Lung (tissue), 12 donors: Measurements from ENCODE around the gene PRLR. TPM values are rescaled to one million over a fixed set of nuclear protein-coding genes. Genes with fewer than 3 reads are reported as not detected.

Experiments used
- ATAC-seq: fragments of 200-7000 bp; cut with Tn5 transposase; one replicate; pipeline ENCODE4 v1.9.1; 2020; ENCODE audit warnings: moderate number of reproducible peaks; ENCODE audit not compliant: insufficient read depth, low FRiP score
- DNase-seq, 3 donors: peaks; one replicate each; pipeline ENCODE4 v3.0.0-alpha.2; 2013 to 2017
- H3K27ac ChIP-seq, 2 donors: one replicate each; pipeline ENCODE4 v1.5.1; 2013; ENCODE audit warnings: mild to moderate bottlenecking in 2 of 2, moderate library complexity in 2 of 2, control low read depth in 1 of 2, inconsistent platforms in 1 of 2, low read depth in 1 of 2, low read length in 1 of 2
- H3K27me3 ChIP-seq, 3 donors: one replicate each; pipeline ENCODE4 v1.5.1; 2013; ENCODE audit warnings: low read length in 2 of 3; ENCODE audit not compliant: control insufficient read depth in 3 of 3, insufficient read depth in 3 of 3
- H3K36me3 ChIP-seq, 4 donors: one replicate each; pipeline ENCODE4 v1.5.1; 2013; ENCODE audit warnings: low read length in 4 of 4, mild to moderate bottlenecking in 1 of 4, moderate library complexity in 1 of 4; ENCODE audit not compliant: control insufficient read depth in 4 of 4, insufficient read depth in 4 of 4
- H3K4me1 ChIP-seq, 5 donors: one replicate each; pipeline ENCODE4 v1.5.1; 2013; ENCODE audit warnings: low read length in 5 of 5, mild to moderate bottlenecking in 2 of 5, moderate library complexity in 1 of 5; ENCODE audit not compliant: control insufficient read depth in 5 of 5, insufficient read depth in 5 of 5
- H3K4me3 ChIP-seq: one replicate; pipeline ENCODE4 v1.5.1; 2013; ENCODE audit warnings: mild to moderate bottlenecking, control low read depth, moderate library complexity
- H3K9ac ChIP-seq, 2 donors: one replicate each; pipeline ENCODE4 v1.5.1; 2013; ENCODE audit warnings: low read length in 2 of 2, control low read depth in 1 of 2; ENCODE audit not compliant: insufficient read depth in 1 of 2
- H3K9me3 ChIP-seq, 4 donors: one replicate each; pipeline ENCODE4 v1.5.1; 2013; ENCODE audit warnings: low read length in 3 of 4, mild to moderate bottlenecking in 1 of 4, moderate library complexity in 1 of 4; ENCODE audit not compliant: control insufficient read depth in 4 of 4, insufficient read depth in 3 of 4
- WGBS, 2 donors: extraction: QIAGEN DNeasy Blood & Tissue Kit; methylation state at CpG; one replicate each; pipeline ENCODE4 v1.1.7; 2013; 5-methylcytosine and 5-hydroxymethylcytosine counted together
- polyA plus RNA-seq, 2 donors: library from polyadenylated mRNA; stranded (reverse); fragments of 200-250 nt; gene quantifications; one replicate each; pipeline ENCODE4 v1.2.1, GENCODE V29; 2013
- total RNA-seq, 2 donors: library from RNA; depleted of rRNA in 1 of 2; stranded (reverse); fragments of >200 nt in 1 of 2; gene quantifications; one replicate each; pipeline ENCODE4 v1.2.1, GENCODE V29; 2014 to 2021
- TF ChIP-seq, protein P1 (sequence below): IDR thresholded peaks from 2 replicates; pipeline ENCODE4 v1.5.1; 2012; ENCODE audit warnings: mild to moderate bottlenecking; ENCODE audit errors: control extremely low read depth, extremely low read depth
- donor health status: control.
- donor health status: control.
- donor health status: Bipolar disorder and iron deficiency.
- donor health status: healthy.
- donor health status: DM: yes; HTN: yes; CAD: no.

PRLR gene
- total and polyA plus RNA-seq, 4 donors = 0.02 to 3.4 (median 0.76) TPM

DNA sequence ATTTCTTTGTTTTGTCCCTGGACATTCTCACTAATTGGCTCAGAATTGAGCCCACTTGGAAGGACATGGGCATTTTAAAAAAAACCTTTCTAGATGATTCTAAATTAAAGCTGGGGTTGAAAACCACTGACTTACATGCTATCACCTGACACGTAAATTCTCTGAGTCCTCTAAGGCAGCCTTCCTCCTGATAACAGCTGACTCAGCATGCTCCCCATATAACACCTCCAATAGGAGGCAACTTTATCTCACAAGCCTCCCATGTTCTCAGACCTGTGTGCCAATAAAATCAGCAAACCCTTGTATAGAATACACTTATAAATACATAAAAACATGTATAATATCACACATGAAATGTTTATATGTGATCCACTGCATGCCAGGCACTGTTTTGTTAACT lies 133.4 kb downstream of the PRLR start:
- Histone ChIP-seq H3K9ac (no peak overlapping the region), H3K27me3 (no peaks in the 10 kb centered on the region), H3K4me1 (no peaks in the 10 kb centered on the region), H3K27ac (no peak overlapping the region), H3K9me3 (no peaks in the 10 kb centered on the region), H3K4me3 (no peak overlapping the region), H3K36me3 (no peaks in the 10 kb centered on the region)
- DNase-seq (no peak), ATAC-seq (no peak)
- WGBS, 2 donors = 79 to 86% methylated on average over 1 of the region's 1 CpG
- TF ChIP-seq, protein P1, sequence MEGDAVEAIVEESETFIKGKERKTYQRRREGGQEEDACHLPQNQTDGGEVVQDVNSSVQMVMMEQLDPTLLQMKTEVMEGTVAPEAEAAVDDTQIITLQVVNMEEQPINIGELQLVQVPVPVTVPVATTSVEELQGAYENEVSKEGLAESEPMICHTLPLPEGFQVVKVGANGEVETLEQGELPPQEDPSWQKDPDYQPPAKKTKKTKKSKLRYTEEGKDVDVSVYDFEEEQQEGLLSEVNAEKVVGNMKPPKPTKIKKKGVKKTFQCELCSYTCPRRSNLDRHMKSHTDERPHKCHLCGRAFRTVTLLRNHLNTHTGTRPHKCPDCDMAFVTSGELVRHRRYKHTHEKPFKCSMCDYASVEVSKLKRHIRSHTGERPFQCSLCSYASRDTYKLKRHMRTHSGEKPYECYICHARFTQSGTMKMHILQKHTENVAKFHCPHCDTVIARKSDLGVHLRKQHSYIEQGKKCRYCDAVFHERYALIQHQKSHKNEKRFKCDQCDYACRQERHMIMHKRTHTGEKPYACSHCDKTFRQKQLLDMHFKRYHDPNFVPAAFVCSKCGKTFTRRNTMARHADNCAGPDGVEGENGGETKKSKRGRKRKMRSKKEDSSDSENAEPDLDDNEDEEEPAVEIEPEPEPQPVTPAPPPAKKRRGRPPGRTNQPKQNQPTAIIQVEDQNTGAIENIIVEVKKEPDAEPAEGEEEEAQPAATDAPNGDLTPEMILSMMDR = no peak

DNA sequence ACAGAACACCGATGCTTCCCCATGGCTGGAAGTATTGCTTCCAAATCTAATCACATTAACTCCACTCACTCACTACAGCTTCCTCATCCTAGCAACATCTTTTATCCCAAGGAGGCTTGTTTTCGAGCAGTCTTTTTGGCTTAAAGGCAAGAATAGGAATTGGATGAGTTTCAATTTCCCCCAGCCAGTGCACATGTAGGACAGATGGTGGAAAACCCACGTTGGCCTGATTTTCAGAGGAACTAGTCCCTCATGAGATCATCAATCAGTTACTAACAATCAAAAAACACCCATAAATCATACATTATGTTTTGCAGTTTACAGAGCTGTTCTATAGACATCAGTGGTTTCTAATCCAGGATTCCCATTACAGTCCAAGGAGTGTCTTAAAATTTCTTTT lies 134.1 kb downstream of the PRLR start:
- ATAC-seq = no peak
- TF ChIP-seq, protein P1 = no peak
- no peak overlapping the region for H3K27ac ChIP-seq
- peak in 1 of 3 donors; percentile 33 for DNase-seq
- no peak overlapping the region for H3K9ac ChIP-seq
- no peaks in the 10 kb centered on the region for H3K36me3 ChIP-seq
- no peaks in the 10 kb centered on the region for H3K4me1 ChIP-seq
- H3K9me3 ChIP-seq = no peaks in the 10 kb centered on the region
- no peak overlapping the region for H3K4me3 ChIP-seq
- 58 to 65% methylated on average over 3 of the region's 3 CpGs for WGBS, 2 donors
- H3K27me3 ChIP-seq = no peaks in the 10 kb centered on the region

DNA sequence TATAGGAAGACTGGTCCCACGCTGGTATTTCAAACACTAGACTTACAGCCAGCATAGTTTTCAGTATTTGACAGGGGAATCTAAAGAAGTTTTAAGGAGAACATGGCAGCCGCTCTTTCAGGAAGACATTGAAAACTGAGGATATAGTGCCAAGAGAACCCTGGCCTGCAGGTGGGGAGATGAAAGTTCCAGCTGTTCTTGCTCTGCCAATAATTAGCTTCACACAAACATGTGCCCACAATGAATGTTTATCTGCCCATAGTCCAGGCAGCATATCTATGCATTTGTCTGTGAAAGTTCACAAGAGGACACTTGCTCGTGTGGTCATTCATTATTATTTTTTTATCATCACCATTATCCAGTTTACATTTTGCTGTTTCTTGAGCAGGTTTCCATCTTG lies 134.9 kb downstream of the PRLR start:
- no peak overlapping the region for H3K4me3 ChIP-seq
- H3K27me3 ChIP-seq = no peaks in the 10 kb centered on the region
- TF ChIP-seq, protein P1 = no peak
- H3K27ac ChIP-seq = no peak overlapping the region
- no peak for ATAC-seq
- H3K36me3 ChIP-seq = no peaks in the 10 kb centered on the region
- no peaks in the 10 kb centered on the region for H3K9me3 ChIP-seq
- no peak for DNase-seq
- 88 to 94% methylated on average over 3 of the region's 3 CpGs for WGBS, 2 donors
- H3K9ac ChIP-seq = no peak overlapping the region
- no peaks in the 10 kb centered on the region for H3K4me1 ChIP-seq

DNA sequence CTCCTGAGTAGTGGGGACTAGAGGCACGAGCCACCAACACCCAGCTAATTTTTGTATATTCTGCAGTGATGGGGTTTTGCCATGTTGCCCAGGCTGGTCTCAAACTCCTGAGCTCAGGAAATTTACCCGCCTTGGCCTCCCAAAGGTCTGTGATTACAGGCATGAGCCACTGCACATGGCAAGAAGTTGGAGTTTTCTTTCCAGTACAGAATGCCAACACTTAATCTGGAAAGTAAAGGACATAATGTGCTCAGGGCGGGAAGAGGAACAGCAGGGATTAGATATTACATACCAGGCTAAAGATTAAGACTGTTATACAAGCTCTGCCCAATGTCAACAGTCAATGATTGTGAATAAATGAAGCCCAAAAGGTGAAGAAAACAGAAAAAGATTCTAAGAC lies 135.3 kb downstream of the PRLR start:
- H3K36me3 ChIP-seq = no peaks in the 10 kb centered on the region
- H3K27ac ChIP-seq = no peak overlapping the region
- WGBS, 2 donors = 89 to 96% methylated on average over 3 of the region's 3 CpGs

More for the DNA sequence above, 135.3 kb downstream of the PRLR start:
- H3K4me1 ChIP-seq = no peaks in the 10 kb centered on the region
- TF ChIP-seq, protein P1 = no peak
- no peak for ATAC-seq
- no peak for DNase-seq
- H3K9me3 ChIP-seq = no peaks in the 10 kb centered on the region
- no peak overlapping the region for H3K9ac ChIP-seq
- H3K4me3 ChIP-seq = no peak overlapping the region
- H3K27me3 ChIP-seq = no peaks in the 10 kb centered on the region
